Suprapubic skin (tissue), 3 donors: Measurements from ENCODE around the gene C2orf81.

Experiments used
- EP300 ChIP-seq: sonication (generic); formaldehyde crosslinking; IDR thresholded peaks from one replicate; pipeline ENCODE4 v1.6.1; 2017; ENCODE audit warnings: antibody characterized with exemption
- POLR2A ChIP-seq, 2 donors: fragments of 450-650 bp; IDR thresholded peaks; one replicate each; pipeline ENCODE4 v1.6.1; 2017; ENCODE audit warnings: antibody characterized with exemption in 2 of 2, mild to moderate bottlenecking in 2 of 2, moderate library complexity in 2 of 2
- TF ChIP-seq, protein P1 (sequence below), 2 donors: fragments of 200-600 bp in 1 of 2; fragments of 450-650 bp in 1 of 2; sonication (generic) in 1 of 2; IDR thresholded peaks; one replicate each; pipeline ENCODE4 v1.5.1; 2016 to 2019; ENCODE audit warnings: antibody characterized with exemption in 2 of 2, mild to moderate bottlenecking in 1 of 2, moderate library complexity in 1 of 2

DNA sequence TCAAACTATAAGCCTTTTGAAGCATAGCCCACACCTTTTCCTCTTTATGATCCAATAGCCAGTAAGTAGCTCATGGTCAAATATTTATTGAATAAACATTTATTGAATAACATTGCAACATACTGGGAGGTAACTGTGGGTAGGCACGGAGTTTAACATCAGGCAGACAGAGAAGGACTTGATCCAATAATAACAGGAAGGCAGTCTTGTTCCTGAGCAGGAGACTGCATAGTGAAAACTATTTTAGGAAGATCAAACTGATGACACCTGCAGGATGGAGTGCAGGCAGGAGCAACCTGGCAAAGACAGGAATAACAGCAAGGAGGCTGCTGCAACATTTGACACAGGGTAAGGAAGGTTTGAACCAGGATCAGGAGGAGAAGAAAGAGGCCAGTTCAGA, 38.2 kb downstream of the C2orf81 start:
- TF ChIP-seq EP300: no peak
- no peak for TF ChIP-seq POLR2A (IDR thresholded peaks at IDR 0.05)
- TF ChIP-seq, protein P1, sequence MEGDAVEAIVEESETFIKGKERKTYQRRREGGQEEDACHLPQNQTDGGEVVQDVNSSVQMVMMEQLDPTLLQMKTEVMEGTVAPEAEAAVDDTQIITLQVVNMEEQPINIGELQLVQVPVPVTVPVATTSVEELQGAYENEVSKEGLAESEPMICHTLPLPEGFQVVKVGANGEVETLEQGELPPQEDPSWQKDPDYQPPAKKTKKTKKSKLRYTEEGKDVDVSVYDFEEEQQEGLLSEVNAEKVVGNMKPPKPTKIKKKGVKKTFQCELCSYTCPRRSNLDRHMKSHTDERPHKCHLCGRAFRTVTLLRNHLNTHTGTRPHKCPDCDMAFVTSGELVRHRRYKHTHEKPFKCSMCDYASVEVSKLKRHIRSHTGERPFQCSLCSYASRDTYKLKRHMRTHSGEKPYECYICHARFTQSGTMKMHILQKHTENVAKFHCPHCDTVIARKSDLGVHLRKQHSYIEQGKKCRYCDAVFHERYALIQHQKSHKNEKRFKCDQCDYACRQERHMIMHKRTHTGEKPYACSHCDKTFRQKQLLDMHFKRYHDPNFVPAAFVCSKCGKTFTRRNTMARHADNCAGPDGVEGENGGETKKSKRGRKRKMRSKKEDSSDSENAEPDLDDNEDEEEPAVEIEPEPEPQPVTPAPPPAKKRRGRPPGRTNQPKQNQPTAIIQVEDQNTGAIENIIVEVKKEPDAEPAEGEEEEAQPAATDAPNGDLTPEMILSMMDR (IDR thresholded peaks at IDR 0.05): no peak
